HepG2 (cell line): ENCODE measurements around the gene SAPCD2. TPM values are rescaled to one million over a fixed set of nuclear protein-coding genes. Genes with fewer than 3 reads are reported as not detected.

Experiments
- ATAC-seq: fragments of 200-7000 bp; cut with Tn5 transposase; 3 replicates; pipeline ENCODE4 v1.9.1; 2020; ENCODE audit warnings: mild to moderate bottlenecking, moderate library complexity
- BruUV-seq: library from RNA; stranded (reverse); fragments of 400-500 nt; replicated peaks from 2 replicates; lab custom pipeline; 2021; lab: Mats Ljungman, UMichigan
- CTCF ChIA-PET: fragments of 300-600 bp; formaldehyde crosslinking; extraction: SDS; loops from one replicate; lab custom pipeline; 2021; ENCODE audit warnings: low total read pairs, inconsistent platforms, low intra/inter-chr PET ratio; lab: Yijun Ruan, JAX
- POLR2A ChIA-PET: fragments of 350-600 bp; sonication (Branson Sonifier 250); formaldehyde crosslinking; loops from one replicate; lab custom pipeline; 2020; ENCODE audit warnings: antibody characterized with exemption, inconsistent platforms; lab: Yijun Ruan, JAX
- DNase-seq: peaks from one replicate; pipeline ENCODE4 v3.0.0-alpha.2; 2015; ENCODE audit warnings: low spot score
- FAIRE-seq: peaks from 3 replicates; lab custom pipeline; 2011; peaks lifted over from hg19 to GRCh38; lab: Jason Lieb, UNC
- H2AFZ ChIP-seq: one replicate; pipeline ENCODE4 v1.6.1; 2011; ENCODE audit warnings: low read length, inconsistent platforms
- H3K27ac ChIP-seq: fragments of 300-600 bp; 3 replicates; pipeline ENCODE4 v1.8.0; 2011; ENCODE audit warnings: mixed run types, mild to moderate bottlenecking, mixed read lengths, low read length, inconsistent platforms; ENCODE audit not compliant: insufficient read depth; ENCODE audit errors: extremely low read length
- H3K27me3 ChIP-seq, 2 experiments: fragments of 200-600 bp in 1 of 2; 2 replicates in 1 of 2; 3 replicates in 1 of 2; pipeline versions ENCODE4 v1.6.0 to v1.8.0; 2011; ENCODE audit warnings: low read length in 2 of 2, mild to moderate bottlenecking in 2 of 2, moderate library complexity in 2 of 2, inconsistent platforms in 1 of 2; ENCODE audit not compliant: insufficient read depth in 2 of 2, control insufficient read depth in 1 of 2
- H3K36me3 ChIP-seq, 2 experiments: fragments of 200-600 bp in 1 of 2; replicated peaks in 1 of 2; 2 replicates in 1 of 2; 3 replicates in 1 of 2; pipeline versions ENCODE4 v1.5.1 to v1.8.0; 2011; ENCODE audit warnings: low read length in 2 of 2, inconsistent platforms in 1 of 2; ENCODE audit not compliant: insufficient read depth in 2 of 2, control insufficient read depth in 1 of 2
- H3K4me1 ChIP-seq: 2 replicates; pipeline ENCODE4 v1.5.1; 2012; ENCODE audit warnings: low read length, inconsistent platforms; ENCODE audit not compliant: insufficient read depth
- H3K4me2 ChIP-seq: 2 replicates; pipeline ENCODE4 v1.6.0; 2011; ENCODE audit warnings: low read depth, low read length, inconsistent platforms
- H3K4me3 ChIP-seq, 3 experiments: fragments of 200-600 bp in 1 of 3; sonication (generic), shearing (Covaris generic) in 1 of 3; replicated peaks in 1 of 3; 2 replicates each; pipeline ENCODE4 v1.5.1; 2011 to 2016; ENCODE audit warnings: low read length in 3 of 3, inconsistent platforms in 2 of 3, low read depth in 2 of 3, mild to moderate bottlenecking in 2 of 3, control low read depth in 1 of 3, mixed read lengths in 1 of 3; ENCODE audit not compliant: insufficient read depth in 1 of 3
- H3K79me2 ChIP-seq: one replicate; pipeline ENCODE4 v1.6.1; 2011; ENCODE audit warnings: low read length, inconsistent platforms; ENCODE audit not compliant: insufficient read depth
- H3K9ac ChIP-seq: 2 replicates; pipeline ENCODE4 v1.6.0; 2011; ENCODE audit warnings: mild to moderate bottlenecking, low read depth, low read length, inconsistent platforms; ENCODE audit not compliant: insufficient read depth
- H3K9me3 ChIP-seq: 2 replicates; pipeline ENCODE4 v1.5.1; 2012; ENCODE audit warnings: mild to moderate bottlenecking, low read length
- H4K20me1 ChIP-seq: 2 replicates; pipeline ENCODE4 v1.6.0; 2011; ENCODE audit warnings: inconsistent platforms, mild to moderate bottlenecking, low read length, moderate library complexity; ENCODE audit not compliant: insufficient read depth
- CBX5 ChIP-seq: sonication (generic); formaldehyde crosslinking; IDR thresholded peaks from 2 replicates; pipeline ENCODE4 v1.4.0; 2020; ENCODE audit warnings: missing genetic modification reagents, borderline replicate concordance
- IKZF1 ChIP-seq: fragments of 450-650 bp; IDR thresholded peaks from 2 replicates; pipeline ENCODE4 v1.7.1; 2016
- NBN ChIP-seq: fragments of 450-650 bp; conservative IDR thresholded peaks from 2 replicates; pipeline ENCODE4 v1.6.1; 2017
- PLRG1 ChIP-seq: fragments of 450-650 bp; conservative IDR thresholded peaks from 2 replicates; pipeline ENCODE4 v1.6.1; 2016
- PPARG ChIP-seq: conservative IDR thresholded peaks from 2 replicates; pipeline ENCODE4 v1.6.1; 2016; ENCODE audit warnings: missing biosample characterization, missing genetic modification reagents
- SMARCE1 ChIP-seq: fragments of 450-650 bp; IDR thresholded peaks from 2 replicates; pipeline ENCODE4 v1.6.1; 2017; ENCODE audit warnings: borderline replicate concordance
- SPEN ChIP-seq: sonication (generic); formaldehyde crosslinking; IDR thresholded peaks from 2 replicates; pipeline ENCODE4 v1.5.1; 2020; ENCODE audit warnings: low read depth, mild to moderate bottlenecking, missing genetic modification reagents
- TAF15 ChIP-seq: fragments of 200-400 bp; formaldehyde crosslinking; IDR thresholded peaks from one replicate; pipeline ENCODE4 v1.6.1; 2018; ENCODE audit warnings: mild to moderate bottlenecking, low read depth, low read length; ENCODE audit not compliant: poor library complexity, severe bottlenecking
- ZNF180 ChIP-seq: sonication (generic); formaldehyde crosslinking; IDR thresholded peaks from 2 replicates; pipeline ENCODE4 v1.4.0; 2020; ENCODE audit warnings: low read depth, missing genetic modification reagents, borderline replicate concordance
- ZNF674 ChIP-seq: sonication (generic); formaldehyde crosslinking; IDR thresholded peaks from 2 replicates; pipeline ENCODE4 v1.5.0; 2020; ENCODE audit warnings: low read depth, mild to moderate bottlenecking, missing genetic modification reagents
- ZSCAN30 ChIP-seq: sonication (generic); formaldehyde crosslinking; IDR thresholded peaks from 2 replicates; pipeline ENCODE4 v1.5.0; 2020; ENCODE audit warnings: mild to moderate bottlenecking, missing genetic modification reagents
- WGBS: methylation state at CpG from one replicate; pipeline ENCODE4 v1.1.6; 2017; ENCODE audit warnings: low lambda C conversion rate; 5-methylcytosine and 5-hydroxymethylcytosine counted together
- in situ Hi-C: cut with HindIII; loops from 2 replicates; pipeline ENCODE4 v1.10.0; 2017; ENCODE audit warnings: low pct_unique_long_range_greater_than_20kb; ENCODE audit not compliant: extremely low pct_ligation_motif_present
- intact Hi-C: fragments of 100-400 bp; cut with micrococcal nuclease; formaldehyde crosslinking; loops from one replicate; pipeline ENCODE4 v1.10.0; 2022; ENCODE audit not compliant: unreplicated experiment
- polyA plus RNA-seq, 8 experiments: library from polyadenylated mRNA; depleted of rRNA in 3 of 8; stranded (reverse) in 7 of 8; unstranded in 1 of 8; fragments of >200 nt; fragmentation: Illumina TruSeq in 4 of 8; extraction: Trizol in 4 of 8; gene quantifications; 2 replicates each; pipeline versions ENCODE4 v1.2.1 to v1.2.3, GENCODE V29; 2011 to 2016; ENCODE audit warnings: low read depth in 4 of 8, missing spikeins in 1 of 8, mixed read lengths in 1 of 8; ENCODE audit not compliant: insufficient read depth in 1 of 8
- total RNA-seq, 5 experiments: library from RNA; depleted of rRNA; stranded (reverse); fragments of >200 nt; fragmentation: Illumina TruSeq; extraction: Trizol; gene quantifications; 2 replicates each; pipeline ENCODE4 v1.2.3, GENCODE V29; 2016; ENCODE audit warnings: low read depth in 1 of 5
- TF ChIP-seq, protein P1 (sequence below): sonication (generic); formaldehyde crosslinking; IDR thresholded peaks from 2 replicates; pipeline ENCODE4 v1.4.0; 2020; ENCODE audit warnings: missing genetic modification reagents, borderline replicate concordance

The SAPCD2 gene
- total and polyA plus RNA-seq, 2 of the 13 experiments (the other 11 are each of a cell fraction or from before 2014, with no cell fraction given) = 21.9 to 42.8 TPM

DNA sequence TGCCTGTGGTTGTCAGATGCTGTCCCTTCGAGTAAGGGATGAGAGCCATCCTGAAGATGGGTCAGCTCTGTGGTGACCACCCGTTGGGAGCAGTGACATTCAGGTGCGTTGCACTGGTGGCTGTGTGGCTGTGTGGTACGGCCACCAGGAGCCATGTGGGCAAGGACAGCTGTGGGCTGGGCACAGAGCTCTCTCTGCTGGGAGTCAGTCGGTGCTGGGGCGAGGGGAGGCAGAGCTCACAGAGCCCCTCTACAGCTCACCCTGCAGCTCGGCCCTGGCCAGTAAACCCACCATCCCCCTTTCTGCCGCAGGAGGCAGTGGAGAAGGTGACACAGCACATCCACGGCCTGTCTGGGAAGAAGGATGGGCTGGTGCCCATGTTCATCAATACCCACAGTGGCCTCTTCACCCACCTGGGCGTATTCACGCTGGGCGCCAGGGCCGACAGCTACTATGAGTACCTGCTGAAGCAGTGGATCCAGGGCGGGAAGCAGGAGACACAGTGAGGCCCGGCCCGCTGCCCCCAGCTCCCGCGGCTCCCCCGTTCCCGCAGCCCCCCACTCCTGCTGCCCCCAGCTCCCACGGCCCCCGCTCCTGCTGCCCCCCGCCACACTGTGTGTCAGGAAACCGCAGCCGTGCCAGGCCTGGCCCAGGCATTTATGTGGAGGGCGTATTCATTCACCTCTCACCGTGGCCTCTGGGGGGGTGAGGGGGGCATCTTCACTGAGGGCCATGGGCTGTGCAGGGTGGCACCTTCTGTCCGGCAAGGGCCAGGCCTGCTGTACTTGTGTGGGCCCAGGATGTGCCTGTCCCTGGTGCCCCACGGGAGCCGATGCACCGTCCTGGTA is 35.7 kb upstream of the SAPCD2 start:
- Histone ChIP-seq H3K9ac (no peak overlapping the region), H4K20me1 (no peaks in the 10 kb centered on the region), H3K9me3 (no peaks in the 10 kb centered on the region), H3K36me3 (peaks cover 28 to 50% of the 10 kb centered on the region in 2 experiments), H2AFZ (no peak overlapping the region), H3K4me1 (peaks cover 14% of the 10 kb centered on the region), H3K4me3 (no peak overlapping the region), H3K27me3 (no peaks in the 10 kb centered on the region), H3K27ac (no peak overlapping the region), H3K79me2 (no peaks in the 10 kb centered on the region), H3K4me2 (no peak overlapping the region)
- no peak for TF ChIP-seq PPARG (CRISPR knock-in tag)
- TF ChIP-seq ZNF180 (CRISPR knock-in tag) = no peak
- no peak for TF ChIP-seq TAF15
- no peak for TF ChIP-seq ZSCAN30 (CRISPR knock-in tag)
- no peak for TF ChIP-seq CBX5 (CRISPR knock-in tag)
- no peak for TF ChIP-seq NBN
- TF ChIP-seq, protein P1, sequence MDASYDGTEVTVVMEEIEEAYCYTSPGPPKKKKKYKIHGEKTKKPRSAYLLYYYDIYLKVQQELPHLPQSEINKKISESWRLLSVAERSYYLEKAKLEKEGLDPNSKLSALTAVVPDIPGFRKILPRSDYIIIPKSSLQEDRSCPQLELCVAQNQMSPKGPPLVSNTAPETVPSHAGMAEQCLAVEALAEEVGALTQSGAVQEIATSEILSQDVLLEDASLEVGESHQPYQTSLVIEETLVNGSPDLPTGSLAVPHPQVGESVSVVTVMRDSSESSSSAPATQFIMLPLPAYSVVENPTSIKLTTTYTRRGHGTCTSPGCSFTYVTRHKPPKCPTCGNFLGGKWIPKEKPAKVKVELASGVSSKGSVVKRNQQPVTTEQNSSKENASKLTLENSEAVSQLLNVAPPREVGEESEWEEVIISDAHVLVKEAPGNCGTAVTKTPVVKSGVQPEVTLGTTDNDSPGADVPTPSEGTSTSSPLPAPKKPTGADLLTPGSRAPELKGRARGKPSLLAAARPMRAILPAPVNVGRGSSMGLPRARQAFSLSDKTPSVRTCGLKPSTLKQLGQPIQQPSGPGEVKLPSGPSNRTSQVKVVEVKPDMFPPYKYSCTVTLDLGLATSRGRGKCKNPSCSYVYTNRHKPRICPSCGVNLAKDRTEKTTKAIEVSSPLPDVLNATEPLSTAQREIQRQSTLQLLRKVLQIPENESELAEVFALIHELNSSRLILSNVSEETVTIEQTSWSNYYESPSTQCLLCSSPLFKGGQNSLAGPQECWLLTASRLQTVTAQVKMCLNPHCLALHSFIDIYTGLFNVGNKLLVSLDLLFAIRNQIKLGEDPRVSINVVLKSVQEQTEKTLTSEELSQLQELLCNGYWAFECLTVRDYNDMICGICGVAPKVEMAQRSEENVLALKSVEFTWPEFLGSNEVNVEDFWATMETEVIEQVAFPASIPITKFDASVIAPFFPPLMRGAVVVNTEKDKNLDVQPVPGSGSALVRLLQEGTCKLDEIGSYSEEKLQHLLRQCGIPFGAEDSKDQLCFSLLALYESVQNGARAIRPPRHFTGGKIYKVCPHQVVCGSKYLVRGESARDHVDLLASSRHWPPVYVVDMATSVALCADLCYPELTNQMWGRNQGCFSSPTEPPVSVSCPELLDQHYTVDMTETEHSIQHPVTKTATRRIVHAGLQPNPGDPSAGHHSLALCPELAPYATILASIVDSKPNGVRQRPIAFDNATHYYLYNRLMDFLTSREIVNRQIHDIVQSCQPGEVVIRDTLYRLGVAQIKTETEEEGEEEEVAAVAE = no peak
- TF ChIP-seq SMARCE1 = no peak
- TF ChIP-seq IKZF1 = no peak
- no peak for TF ChIP-seq PLRG1
- TF ChIP-seq SPEN (CRISPR knock-in tag) = no peak
- no peak for TF ChIP-seq ZNF674 (CRISPR knock-in tag)
- no peak for ATAC-seq
- ChIA-PET CTCF (no interaction called here), POLR2A (no interaction called here)
- intact Hi-C loops (no loop called here), in situ Hi-C loops (no loop called here)
- no peak for FAIRE-seq
- BruUV-seq = no TSS peak
- DNase-seq = no peak
- WGBS = over 99% methylated on average over 15 of the region's 31 CpGs
